ENCODE results near the gene MYD88.

DNA sequence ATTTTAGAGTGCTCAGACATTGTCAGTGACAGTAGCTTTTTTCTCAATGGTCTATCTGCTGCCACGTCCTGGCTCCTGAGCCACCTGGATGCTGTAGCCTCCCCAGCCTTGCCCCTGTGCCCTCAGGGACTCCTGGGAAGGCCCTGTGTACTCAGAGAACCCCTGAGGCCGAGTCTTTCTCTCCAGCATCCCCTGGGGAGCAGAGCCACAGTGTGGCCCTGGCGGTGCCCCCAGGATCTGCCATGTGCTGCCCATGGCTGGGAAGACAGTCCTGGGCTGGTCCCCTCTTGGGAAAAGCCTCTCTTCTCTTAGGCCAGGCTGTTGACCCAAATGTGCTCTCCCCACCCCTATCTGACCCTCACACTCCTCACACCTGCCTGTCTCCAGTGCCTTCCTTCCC lies 5.0 kb downstream of the MYD88 start:
- TF ChIP-seq EZH2phosphoT487 (IDR thresholded peaks at IDR 0.05; ENCODE audit: insufficient read depth, low read depth) = no peak
- no peak for TF ChIP-seq EZH2 (IDR thresholded peaks at IDR 0.05; ENCODE audit: insufficient read depth, poor library complexity, severe bottlenecking)
